HL-60 (cell line): ENCODE results near the gene COPS7A.

Experiments
- GABPA ChIP-seq: IDR thresholded peaks from 2 replicates; pipeline ENCODE4 v1.6.1; 2012; ENCODE audit warnings: low read depth
- POLR2AphosphoS5 ChIP-seq: IDR thresholded peaks from 2 replicates; pipeline ENCODE4 v1.6.1; 2012; ENCODE audit warnings: low read depth
- SPI1 ChIP-seq: IDR thresholded peaks from 2 replicates; pipeline ENCODE4 v1.6.1; 2012; ENCODE audit warnings: low read depth, mild to moderate bottlenecking, borderline replicate concordance
- TF ChIP-seq, protein P1 (sequence below): IDR thresholded peaks from one replicate; pipeline ENCODE4 v1.5.1; 2011; ENCODE audit warnings: low read length, control low read depth, inconsistent platforms; ENCODE audit not compliant: insufficient read depth
- TF ChIP-seq, protein P2 (sequence below): IDR thresholded peaks from 2 replicates; pipeline ENCODE4 v1.6.1; 2012; ENCODE audit warnings: low read depth; ENCODE audit not compliant: insufficient replicate concordance

DNA sequence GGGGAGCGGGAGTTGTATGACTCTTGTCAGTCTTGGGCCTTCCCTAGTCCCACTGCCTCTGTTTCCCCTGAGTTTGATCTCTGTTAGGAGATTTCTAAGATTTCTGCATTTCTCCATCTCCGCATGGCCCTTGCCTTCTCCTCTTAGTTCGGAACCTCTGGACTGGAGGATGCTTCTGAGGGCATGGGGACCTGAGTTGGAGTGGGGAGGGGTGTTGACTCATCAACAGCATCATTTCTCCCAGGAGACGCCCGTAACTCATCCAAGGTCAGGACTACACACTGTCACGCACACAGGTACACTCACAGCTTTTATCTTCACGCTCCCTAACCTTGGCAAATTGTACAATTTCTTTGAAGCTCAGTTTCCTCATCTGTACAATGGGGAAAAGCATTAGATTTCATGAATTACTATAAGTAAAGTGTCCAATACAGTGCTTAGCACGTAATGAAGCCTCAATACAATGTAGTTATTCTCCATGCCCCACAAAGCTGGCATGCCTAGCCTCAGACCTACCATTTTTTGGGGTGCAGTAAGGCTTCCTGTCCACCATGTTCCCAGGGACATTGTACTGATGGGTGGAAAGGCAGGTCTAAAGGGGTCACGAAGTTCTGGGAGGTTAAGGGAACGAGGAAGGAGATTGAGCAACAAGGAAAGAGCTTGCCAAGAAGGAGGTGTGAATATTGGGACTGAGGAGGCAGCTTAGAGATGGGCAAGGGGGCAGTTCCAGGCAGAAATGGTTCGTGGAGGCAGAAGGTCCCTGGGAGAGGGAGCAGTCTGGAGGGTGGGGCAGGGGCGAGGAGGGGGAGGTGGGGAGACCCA is 47.9 kb downstream of the COPS7A start:
- TF ChIP-seq, protein P1, sequence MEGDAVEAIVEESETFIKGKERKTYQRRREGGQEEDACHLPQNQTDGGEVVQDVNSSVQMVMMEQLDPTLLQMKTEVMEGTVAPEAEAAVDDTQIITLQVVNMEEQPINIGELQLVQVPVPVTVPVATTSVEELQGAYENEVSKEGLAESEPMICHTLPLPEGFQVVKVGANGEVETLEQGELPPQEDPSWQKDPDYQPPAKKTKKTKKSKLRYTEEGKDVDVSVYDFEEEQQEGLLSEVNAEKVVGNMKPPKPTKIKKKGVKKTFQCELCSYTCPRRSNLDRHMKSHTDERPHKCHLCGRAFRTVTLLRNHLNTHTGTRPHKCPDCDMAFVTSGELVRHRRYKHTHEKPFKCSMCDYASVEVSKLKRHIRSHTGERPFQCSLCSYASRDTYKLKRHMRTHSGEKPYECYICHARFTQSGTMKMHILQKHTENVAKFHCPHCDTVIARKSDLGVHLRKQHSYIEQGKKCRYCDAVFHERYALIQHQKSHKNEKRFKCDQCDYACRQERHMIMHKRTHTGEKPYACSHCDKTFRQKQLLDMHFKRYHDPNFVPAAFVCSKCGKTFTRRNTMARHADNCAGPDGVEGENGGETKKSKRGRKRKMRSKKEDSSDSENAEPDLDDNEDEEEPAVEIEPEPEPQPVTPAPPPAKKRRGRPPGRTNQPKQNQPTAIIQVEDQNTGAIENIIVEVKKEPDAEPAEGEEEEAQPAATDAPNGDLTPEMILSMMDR: no peak
- TF ChIP-seq POLR2AphosphoS5 (no peak), GABPA (no peak), SPI1 (no peak)
- TF ChIP-seq, protein P2, sequence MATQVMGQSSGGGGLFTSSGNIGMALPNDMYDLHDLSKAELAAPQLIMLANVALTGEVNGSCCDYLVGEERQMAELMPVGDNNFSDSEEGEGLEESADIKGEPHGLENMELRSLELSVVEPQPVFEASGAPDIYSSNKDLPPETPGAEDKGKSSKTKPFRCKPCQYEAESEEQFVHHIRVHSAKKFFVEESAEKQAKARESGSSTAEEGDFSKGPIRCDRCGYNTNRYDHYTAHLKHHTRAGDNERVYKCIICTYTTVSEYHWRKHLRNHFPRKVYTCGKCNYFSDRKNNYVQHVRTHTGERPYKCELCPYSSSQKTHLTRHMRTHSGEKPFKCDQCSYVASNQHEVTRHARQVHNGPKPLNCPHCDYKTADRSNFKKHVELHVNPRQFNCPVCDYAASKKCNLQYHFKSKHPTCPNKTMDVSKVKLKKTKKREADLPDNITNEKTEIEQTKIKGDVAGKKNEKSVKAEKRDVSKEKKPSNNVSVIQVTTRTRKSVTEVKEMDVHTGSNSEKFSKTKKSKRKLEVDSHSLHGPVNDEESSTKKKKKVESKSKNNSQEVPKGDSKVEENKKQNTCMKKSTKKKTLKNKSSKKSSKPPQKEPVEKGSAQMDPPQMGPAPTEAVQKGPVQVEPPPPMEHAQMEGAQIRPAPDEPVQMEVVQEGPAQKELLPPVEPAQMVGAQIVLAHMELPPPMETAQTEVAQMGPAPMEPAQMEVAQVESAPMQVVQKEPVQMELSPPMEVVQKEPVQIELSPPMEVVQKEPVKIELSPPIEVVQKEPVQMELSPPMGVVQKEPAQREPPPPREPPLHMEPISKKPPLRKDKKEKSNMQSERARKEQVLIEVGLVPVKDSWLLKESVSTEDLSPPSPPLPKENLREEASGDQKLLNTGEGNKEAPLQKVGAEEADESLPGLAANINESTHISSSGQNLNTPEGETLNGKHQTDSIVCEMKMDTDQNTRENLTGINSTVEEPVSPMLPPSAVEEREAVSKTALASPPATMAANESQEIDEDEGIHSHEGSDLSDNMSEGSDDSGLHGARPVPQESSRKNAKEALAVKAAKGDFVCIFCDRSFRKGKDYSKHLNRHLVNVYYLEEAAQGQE: no peak
